Hindlimb muscle (tissue), 1 donor: ENCODE data around the gene DNAJC27. TPM values are rescaled to one million over a fixed set of nuclear protein-coding genes. Genes with fewer than 3 reads are reported as not detected.

Source experiments
- DNase-seq: peaks from one replicate; pipeline ENCODE4 v3.0.0-alpha.2; 2013
- polyA plus RNA-seq: library from polyadenylated mRNA; unstranded; fragments of 120-200 nt; gene quantifications from one replicate; pipeline ENCODE4 v1.2.1, GENCODE V29; 2013; ENCODE audit not compliant: insufficient read length

The DNAJC27 gene
- polyA plus RNA-seq, 1 donor, result 8.1 TPM

DNA sequence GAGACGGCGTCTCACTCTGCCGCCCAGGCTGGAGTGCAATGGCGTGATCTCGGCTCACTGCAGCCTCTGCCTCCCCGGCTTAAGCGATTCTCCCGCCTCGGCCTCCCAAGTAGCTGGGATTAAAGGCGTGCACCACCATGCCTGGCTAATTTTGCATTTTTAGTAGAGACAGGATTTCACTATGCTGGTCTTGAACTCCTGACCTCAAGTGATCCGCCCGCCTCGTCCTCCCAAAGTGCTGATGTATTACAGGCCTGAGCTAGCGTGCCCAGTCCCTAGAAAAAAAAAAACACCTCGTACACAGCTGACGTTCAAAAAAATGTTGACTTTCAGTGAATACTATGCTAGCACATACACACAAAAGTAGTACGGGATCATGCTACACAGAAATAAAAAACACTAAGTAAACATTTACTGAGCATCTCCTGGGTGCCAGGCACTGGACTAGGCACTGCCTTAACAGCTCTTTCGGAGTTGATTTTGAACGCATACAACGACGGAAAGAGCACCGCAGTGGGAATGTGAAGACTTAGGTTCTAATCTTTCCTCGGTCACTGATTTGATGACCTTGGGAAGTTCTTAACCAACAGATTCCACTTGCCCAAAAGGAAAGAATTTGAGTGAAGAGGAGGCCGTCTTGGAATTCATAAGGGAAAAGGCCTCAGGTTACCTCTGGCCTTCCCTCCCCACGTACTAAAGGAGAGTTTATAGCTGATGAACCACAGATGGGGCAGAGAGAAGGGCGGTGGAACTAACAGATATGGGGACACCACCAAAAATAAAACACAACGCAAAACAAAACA, 1.1 kb downstream of the DNAJC27 start:
- no peak for DNase-seq

GRCh38 chr2:24969784-24970183, 2.0 kb downstream of the DNAJC27 start:
- DNase-seq, result no peak

DNA sequence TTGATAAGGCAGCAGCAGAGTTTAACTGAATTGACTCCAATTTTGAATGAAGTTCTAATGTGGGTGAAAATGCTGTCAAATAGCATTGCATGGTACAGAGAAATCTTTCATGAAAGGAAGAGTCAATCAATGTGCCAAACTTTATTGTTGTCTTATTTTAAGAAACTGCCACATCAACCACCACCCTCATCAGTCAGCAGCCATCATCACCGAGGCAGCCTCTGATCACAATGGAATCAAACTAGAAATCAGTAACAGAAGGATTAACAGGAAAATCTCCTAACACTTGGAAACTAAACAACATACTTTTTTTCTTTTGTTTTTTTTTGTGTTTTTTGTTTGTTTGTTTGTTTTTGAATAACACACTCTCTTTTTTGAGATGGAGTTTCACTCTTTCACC, 9.9 kb downstream of the DNAJC27 start:
- no peak for DNase-seq

- DNase-seq, result no peak
These were observed 12.0 kb downstream of the DNAJC27 start for GRCh38 chr2:24959761-24960160.

- DNase-seq, result no peak
These were observed 13.3 kb downstream of the DNAJC27 start for GRCh38 chr2:24958411-24958935.

DNA sequence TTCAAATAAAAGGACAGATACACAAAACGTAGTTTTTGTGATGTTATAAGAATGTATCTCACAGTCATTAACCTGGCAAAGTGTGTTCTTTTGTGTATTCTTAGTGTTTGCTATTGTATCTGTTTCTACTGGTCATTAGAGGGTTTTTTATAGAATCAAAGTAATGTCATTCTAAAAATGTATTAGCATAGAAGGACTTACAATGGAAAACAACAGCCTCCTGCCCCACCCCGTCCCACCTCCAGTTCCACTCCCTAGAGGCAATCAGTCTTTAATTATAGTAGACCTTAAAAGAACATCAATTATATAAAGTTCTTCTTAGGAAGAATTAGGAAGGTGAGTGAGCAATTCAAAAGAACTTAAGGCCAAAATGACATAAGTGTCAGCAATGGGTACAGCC, 13.8 kb downstream of the DNAJC27 start:
- DNase-seq, result no peak

- DNase-seq, result no peak
These were observed 14.5 kb downstream of the DNAJC27 start for GRCh38 chr2:24957221-24957620.

- no peak for DNase-seq
These were observed 15.8 kb downstream of the DNAJC27 start for GRCh38 chr2:24955921-24956320.

GRCh38 chr2:24955232-24955631, 16.5 kb downstream of the DNAJC27 start:
- DNase-seq, result no peak

GRCh38 chr2:24950102-24950501, 21.7 kb downstream of the DNAJC27 start:
- DNase-seq, result no peak

DNA sequence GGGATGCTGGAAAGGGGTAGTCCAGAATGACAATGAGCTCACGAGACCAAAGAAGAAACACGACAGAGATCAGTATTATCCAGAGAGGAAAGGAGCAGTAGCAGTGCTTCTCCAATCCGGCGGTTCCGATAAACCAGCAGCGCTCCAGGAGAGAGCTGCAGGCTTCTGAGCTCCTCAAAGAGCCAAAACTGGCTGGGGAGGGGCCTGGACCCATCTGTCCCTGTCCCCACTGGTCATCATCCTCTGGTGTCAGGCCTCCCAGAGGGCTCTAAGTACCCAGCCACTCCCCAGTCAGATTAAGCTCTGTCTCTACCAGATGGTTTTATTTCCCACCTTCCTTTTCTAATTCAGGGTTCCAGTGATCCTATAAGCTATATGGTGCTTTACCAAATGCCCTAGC, 23.2 kb downstream of the DNAJC27 start:
- no peak for DNase-seq

DNA sequence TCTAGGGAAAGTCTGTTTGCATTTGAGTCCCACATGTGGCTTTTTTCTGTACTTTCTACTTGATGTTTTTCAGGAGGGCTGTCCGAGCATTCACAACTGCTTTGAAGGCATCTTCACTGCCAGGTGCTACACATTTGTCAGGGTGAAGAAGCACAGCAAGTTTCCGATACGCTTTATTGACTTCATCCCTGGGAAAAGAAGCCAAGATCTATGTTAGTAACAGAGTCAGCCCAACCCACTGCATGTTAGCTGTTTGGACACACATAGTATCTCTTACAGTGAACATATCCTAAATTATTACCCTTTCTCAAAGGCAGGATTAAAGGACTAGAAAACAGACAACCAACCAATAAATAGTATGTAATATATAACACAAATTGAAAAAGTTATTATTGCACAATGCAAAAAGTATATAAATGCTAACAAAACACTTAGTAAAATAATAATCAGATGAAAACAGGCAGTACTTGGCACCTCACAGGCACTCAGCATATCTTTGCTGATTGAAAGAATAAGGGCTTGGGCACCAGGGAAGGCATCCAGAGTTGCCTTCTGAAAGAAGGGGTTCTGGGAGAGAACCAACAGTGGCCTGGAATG, 24.1 kb downstream of the DNAJC27 start:
- DNase-seq, result no peak

DNA sequence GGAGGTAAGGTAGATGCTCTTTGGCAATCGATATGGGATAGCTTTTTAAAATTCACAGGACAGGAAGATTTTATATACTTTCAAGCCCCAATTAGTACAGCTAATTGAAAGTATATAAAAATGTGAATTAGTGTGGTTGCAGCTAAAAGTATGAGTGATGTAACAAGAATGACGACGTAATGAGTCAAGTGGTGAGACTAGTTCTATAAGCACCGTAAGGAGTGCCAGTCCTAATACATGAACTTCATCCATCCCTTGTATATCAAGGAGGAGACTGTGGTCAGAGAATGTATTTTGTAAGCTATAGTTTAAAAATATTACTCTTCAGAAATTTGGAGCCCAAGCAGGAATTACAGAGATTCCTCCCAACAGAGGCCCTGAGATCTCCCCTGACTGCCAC, 25.8 kb downstream of the DNAJC27 start:
- DNase-seq, result no peak

GRCh38 chr2:24943427-24944053, 28.2 kb downstream of the DNAJC27 start:
- no peak for DNase-seq

GRCh38 chr2:24939353-24939752, 32.4 kb downstream of the DNAJC27 start:
- no peak for DNase-seq

DNA sequence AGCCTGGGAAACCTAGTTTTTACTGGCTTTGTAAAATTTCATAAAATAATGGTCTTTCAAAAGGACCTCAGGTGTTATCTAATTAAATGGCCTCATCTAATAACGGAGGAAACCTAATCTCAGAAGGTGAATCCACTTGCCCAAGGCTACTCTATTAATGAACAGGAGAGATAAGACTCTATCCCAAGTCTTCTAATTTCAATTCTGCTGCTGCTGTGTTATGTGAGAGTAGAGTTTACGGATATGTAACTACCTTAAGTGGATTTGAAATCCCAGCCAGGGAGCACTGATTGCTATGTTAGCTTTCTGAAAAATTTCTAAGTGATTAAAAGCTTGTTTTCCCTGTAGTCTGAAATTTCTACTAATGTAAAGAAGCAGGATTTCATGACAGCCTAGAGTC, 34.5 kb downstream of the DNAJC27 start:
- no peak for DNase-seq

DNA sequence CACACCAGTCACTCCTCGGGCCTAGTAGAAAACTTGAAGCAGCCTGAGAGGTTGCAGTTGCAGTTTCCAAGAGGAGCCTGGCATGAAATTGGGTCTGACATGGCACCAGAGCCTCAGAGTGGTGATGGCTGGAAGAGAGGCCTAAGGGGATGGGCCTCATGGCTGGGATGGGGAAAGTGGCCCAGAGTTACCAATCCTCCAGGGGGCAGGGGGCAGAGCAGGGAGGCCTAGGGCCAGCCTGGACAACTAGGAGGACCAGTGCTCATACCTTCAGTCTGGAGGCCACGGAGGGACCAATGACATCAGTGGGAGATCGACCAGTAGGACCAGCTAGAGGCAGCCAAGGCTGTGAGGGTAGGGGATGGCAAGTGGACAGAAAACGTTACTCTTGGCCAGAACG, 36.6 kb downstream of the DNAJC27 start:
- DNase-seq, result no peak

GRCh38 chr2:24932715-24933114, 39.0 kb downstream of the DNAJC27 start:
- no peak for DNase-seq

DNA sequence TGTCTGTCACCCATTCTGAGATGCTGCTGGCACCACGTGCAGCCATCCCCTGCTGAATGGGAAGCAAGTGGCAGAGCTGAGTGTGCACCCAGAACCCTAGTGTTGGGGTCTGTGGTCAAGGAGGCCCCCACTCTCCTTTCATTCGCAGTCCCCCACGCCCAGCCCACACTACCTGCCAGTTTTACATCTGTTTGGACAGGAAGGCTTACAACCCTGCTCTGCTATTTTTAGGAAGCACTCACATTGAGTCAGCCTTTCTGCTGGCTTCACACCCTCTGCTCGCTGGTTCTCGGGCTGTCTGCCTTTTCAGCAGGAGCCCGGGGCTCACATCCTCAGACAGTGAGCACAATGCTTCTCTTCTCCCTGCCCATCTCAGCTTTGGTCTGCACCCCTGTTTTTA, 41.0 kb downstream of the DNAJC27 start:
- no peak for DNase-seq

GRCh38 chr2:24929230-24929629, 42.5 kb downstream of the DNAJC27 start:
- no peak for DNase-seq

DNA sequence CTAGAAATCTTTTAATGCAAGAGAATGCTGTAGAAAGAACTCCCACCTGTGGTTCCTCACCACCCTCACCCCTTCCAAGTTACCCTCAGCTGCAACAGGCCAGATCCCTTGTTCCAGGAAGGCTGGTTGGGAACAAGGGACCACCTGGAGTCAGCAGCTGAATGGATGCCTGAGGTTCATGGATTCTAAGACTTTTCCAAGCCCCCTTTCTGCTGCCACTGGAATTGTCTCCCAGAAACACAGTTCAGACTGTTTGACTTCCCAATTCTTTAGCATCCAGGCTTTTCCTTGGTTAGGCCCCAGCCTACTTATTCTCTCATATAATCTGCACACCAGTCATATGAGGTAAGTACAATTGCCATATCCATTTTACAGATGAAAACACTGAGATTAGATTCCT, 43.7 kb downstream of the DNAJC27 start:
- no peak for DNase-seq

DNA sequence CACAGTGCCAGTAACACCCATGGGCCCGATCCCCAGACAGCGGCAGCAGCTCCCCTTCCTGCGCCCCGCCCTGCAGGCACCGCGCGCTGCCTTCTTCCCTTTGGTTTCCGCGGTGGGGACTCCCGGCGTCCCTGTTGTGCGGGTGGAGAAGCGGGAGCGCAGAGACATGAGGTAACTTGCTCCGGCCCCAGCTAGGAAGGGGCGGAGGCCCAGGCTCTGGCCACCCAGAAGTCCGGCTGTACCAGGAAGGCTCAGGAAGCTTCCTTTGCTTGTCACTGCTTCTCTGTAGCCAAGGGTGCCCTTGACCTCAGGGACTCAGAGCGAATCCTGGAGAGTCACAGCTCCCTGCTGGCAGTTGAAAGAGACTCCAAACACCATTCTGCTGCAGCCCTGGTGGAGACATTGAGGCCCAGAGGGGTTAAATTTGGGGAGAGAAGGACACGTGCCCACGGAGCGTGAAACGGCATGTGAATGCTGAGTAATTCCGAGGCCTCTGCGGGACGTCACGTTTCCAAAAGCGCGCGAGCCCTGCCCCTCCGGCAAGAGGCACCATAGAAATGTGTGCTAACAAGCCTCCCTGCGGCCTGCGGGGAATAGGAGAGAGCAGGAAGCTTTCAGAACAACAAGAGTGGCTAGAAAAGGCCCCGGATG, 45.0 kb downstream of the DNAJC27 start:
- DNase-seq, result peak; percentile 52

- DNase-seq, result no peak
These were observed 45.5 kb downstream of the DNAJC27 start for GRCh38 chr2:24926220-24926601.
